GM18526 (cell line): ENCODE data around the gene PWP1.

Experiments
- POLR2A ChIP-seq: IDR thresholded peaks from 3 replicates; pipeline ENCODE4 v1.6.1; 2011; ENCODE audit not compliant: insufficient read length; ENCODE audit errors: extremely low read depth

PWP1 gene

GRCh38 chr12:107702106-107702505 is 16.5 kb downstream of the PWP1 start:
- no peak for TF ChIP-seq POLR2A

- TF ChIP-seq POLR2A, result no peak
Measured at GRCh38 chr12:107704041-107704440, 18.4 kb downstream of the PWP1 start.

GRCh38 chr12:107715780-107716179 is 30.2 kb downstream of the PWP1 start:
- no peak for TF ChIP-seq POLR2A

GRCh38 chr12:107718606-107719005 is 33.0 kb downstream of the PWP1 start:
- TF ChIP-seq POLR2A, result no peak

- no peak for TF ChIP-seq POLR2A
Measured at GRCh38 chr12:107730618-107731341, 45.2 kb downstream of the PWP1 start.

GRCh38 chr12:107731366-107731765 is 45.8 kb downstream of the PWP1 start:
- no peak for TF ChIP-seq POLR2A

- TF ChIP-seq POLR2A, result no peak
Measured at GRCh38 chr12:107732365-107732764, 46.8 kb downstream of the PWP1 start.

GRCh38 chr12:107734139-107734538 is 48.5 kb downstream of the PWP1 start:
- no peak for TF ChIP-seq POLR2A

GRCh38 chr12:107735763-107736162 is 50.2 kb downstream of the PWP1 start:
- no peak for TF ChIP-seq POLR2A

GRCh38 chr12:107736914-107737313 is 51.3 kb downstream of the PWP1 start:
- TF ChIP-seq POLR2A, result no peak

GRCh38 chr12:107748472-107748871 is 62.9 kb downstream of the PWP1 start:
- no peak for TF ChIP-seq POLR2A

- no peak for TF ChIP-seq POLR2A
Measured at GRCh38 chr12:107749083-107749482, 63.5 kb downstream of the PWP1 start.

- no peak for TF ChIP-seq POLR2A
Measured at GRCh38 chr12:107759410-107759809, 73.8 kb downstream of the PWP1 start.

GRCh38 chr12:107760207-107760808 is 74.7 kb downstream of the PWP1 start:
- TF ChIP-seq POLR2A, result no peak

- TF ChIP-seq POLR2A, result peak; percentile 85
Measured at GRCh38 chr12:107760809-107761501, 75.4 kb downstream of the PWP1 start, which contains the start of gene PRDM4. PRDM4 (minus strand) TSS chr12:107761137; CDS start chr12:107760515, 622 bp downstream.

GRCh38 chr12:107761502-107761904 is 75.9 kb downstream of the PWP1 start:
- TF ChIP-seq POLR2A, result no peak
